Activated naive CD8-positive, alpha-beta T cell (primary cell): ENCODE measurements around the gene ZKSCAN3.
"Not testable (repeated sequence)": the region's sequence is repeated elsewhere in the genome, so short reads cannot be mapped to it uniquely, and the experiment has no call there.

Experiments
- H3K27ac Mint-ChIP-seq: one replicate; pipeline ENCODE4 v1.8.0; 2021; ENCODE audit warnings: mixed read lengths
- H3K27me3 Mint-ChIP-seq: one replicate; pipeline ENCODE4 v1.8.0; 2021; ENCODE audit warnings: mixed read lengths
- H3K36me3 Mint-ChIP-seq: one replicate; pipeline ENCODE4 v1.8.0; 2021; ENCODE audit warnings: mixed read lengths
- H3K4me1 Mint-ChIP-seq: one replicate; pipeline ENCODE4 v1.8.0; 2021; ENCODE audit warnings: low read depth, mixed read lengths
- H3K4me3 Mint-ChIP-seq: one replicate; pipeline ENCODE4 v1.8.0; 2021; ENCODE audit warnings: mild to moderate bottlenecking, mixed read lengths
- H3K9me3 Mint-ChIP-seq: one replicate; pipeline ENCODE4 v1.8.0; 2021; ENCODE audit warnings: low read depth, mixed read lengths

Gene ZKSCAN3

DNA sequence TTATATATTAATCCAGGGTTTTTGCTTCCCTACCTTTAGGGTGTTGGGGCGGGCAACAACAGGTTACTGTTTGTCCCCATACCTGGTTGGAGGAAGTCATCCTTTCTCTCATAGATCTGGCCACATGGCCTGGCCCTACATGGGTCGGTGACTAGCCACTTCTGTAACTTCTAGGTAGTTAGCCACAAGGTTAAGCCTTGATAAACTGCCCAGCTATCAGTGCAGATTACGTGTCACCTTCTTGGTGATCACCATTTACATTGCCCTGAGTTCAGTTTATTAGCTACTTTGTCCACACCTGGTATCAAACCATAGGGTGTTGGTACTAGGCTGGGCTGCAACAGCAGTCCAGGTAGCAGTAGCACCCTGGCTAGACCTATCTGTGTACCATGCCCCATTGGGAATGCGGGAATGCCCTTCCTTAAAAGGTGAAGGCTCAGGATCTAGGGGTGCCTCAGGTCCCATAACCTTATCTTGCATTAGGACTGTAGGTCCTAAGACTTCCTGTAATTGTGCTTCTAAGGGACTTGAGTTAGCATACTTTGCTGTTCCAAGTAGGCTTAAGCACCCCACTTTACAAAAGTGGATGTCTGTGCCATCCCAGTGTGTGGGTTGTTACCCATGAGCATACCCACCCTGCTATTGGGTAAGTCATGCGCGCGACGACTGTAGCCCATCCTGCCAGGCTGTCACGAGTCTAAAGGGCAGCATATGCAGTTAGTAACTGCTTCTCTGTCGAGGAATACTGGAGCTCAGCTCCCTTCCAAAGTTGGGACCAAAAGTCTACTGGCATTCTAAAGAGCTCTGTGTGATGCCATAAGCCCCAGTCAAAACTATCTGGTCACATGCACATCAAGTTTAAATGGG lies 5.2 kb downstream of the ZKSCAN3 start:
- Mint-ChIP-seq H3K4me1 (peaks cover 34% of the 10 kb centered on the region), H3K36me3 (no peaks in the 10 kb centered on the region), H3K4me3 (peak overlapping the region; percentile 89), H3K27ac (no peak overlapping the region), H3K9me3 (no peaks in the 10 kb centered on the region), H3K27me3 (no peaks in the 10 kb centered on the region)

GRCh38 chr6:28355743-28356665 lies 6.3 kb downstream of the ZKSCAN3 start:
- Mint-ChIP-seq H3K36me3 (no peaks in the 10 kb centered on the region), H3K27me3 (no peaks in the 10 kb centered on the region), H3K4me1 (peaks cover 24% of the 10 kb centered on the region), H3K4me3 (peak overlapping the region; percentile 89), H3K27ac (peak overlapping the region; percentile 46), H3K9me3 (no peaks in the 10 kb centered on the region)

- Mint-ChIP-seq H3K27me3 (no peaks in the 10 kb centered on the region), H3K36me3 (no peaks in the 10 kb centered on the region), H3K27ac (no peak overlapping the region), H3K4me3 (no peak overlapping the region), H3K9me3 (no peaks in the 10 kb centered on the region), H3K4me1 (peaks cover 17% of the 10 kb centered on the region)
These were observed 6.9 kb downstream of the ZKSCAN3 start for GRCh38 chr6:28356666-28357020.

- H3K27me3 Mint-ChIP-seq = no peaks in the 10 kb centered on the region
- no peaks in the 10 kb centered on the region for H3K9me3 Mint-ChIP-seq
- peak overlapping the region; percentile 24 for H3K27ac Mint-ChIP-seq
- H3K36me3 Mint-ChIP-seq = no peaks in the 10 kb centered on the region
- H3K4me3 Mint-ChIP-seq = no peak overlapping the region
- peaks cover 13% of the 10 kb centered on the region for H3K4me1 Mint-ChIP-seq
These were observed 7.3 kb downstream of the ZKSCAN3 start for GRCh38 chr6:28357036-28357435.

DNA sequence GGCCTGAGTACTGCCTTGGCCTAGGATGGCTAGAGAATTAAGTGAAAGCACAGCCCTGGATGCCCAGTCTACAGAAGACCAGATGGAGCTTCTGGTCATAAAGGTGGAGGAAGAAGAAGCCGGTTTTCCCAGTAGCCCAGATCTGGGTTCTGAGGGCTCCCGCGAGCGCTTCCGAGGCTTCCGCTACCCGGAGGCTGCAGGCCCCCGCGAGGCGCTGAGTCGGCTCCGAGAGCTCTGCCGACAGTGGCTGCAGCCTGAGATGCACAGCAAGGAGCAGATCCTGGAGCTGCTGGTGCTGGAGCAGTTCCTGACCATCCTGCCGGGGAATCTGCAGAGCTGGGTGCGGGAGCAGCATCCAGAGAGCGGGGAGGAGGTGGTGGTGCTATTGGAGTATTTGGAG lies 9.8 kb downstream of the ZKSCAN3 start:
- not testable (repeated sequence) for H3K9me3 Mint-ChIP-seq, H3K27ac Mint-ChIP-seq, H3K27me3 Mint-ChIP-seq, H3K36me3 Mint-ChIP-seq, H3K4me3 Mint-ChIP-seq
- H3K4me1 Mint-ChIP-seq = peaks cover 11% of the 10 kb centered on the region

GRCh38 chr6:28360961-28361360 lies 11.2 kb downstream of the ZKSCAN3 start:
- Mint-ChIP-seq H3K27me3 (no peaks in the 10 kb centered on the region), H3K4me1 (peaks cover 3% of the 10 kb centered on the region), H3K9me3 (no peaks in the 10 kb centered on the region), H3K4me3 (no peak overlapping the region), H3K27ac (no peak overlapping the region), H3K36me3 (peaks cover 10% of the 10 kb centered on the region)

DNA sequence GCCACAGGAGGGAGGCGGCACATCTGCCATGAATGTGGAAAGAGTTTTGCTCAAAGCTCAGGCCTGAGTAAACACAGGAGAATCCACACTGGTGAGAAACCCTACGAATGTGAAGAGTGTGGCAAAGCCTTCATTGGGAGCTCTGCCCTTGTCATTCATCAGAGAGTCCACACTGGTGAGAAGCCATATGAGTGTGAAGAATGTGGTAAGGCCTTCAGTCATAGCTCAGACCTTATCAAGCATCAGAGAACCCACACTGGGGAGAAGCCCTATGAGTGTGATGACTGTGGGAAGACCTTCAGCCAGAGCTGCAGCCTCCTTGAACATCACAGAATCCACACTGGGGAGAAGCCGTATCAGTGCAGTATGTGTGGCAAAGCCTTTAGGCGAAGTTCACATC lies 15.8 kb downstream of the ZKSCAN3 start:
- not testable (repeated sequence) for H3K4me1 Mint-ChIP-seq, H3K27me3 Mint-ChIP-seq, H3K4me3 Mint-ChIP-seq, H3K27ac Mint-ChIP-seq, H3K9me3 Mint-ChIP-seq
- peaks cover 15% of the 10 kb centered on the region for H3K36me3 Mint-ChIP-seq

DNA sequence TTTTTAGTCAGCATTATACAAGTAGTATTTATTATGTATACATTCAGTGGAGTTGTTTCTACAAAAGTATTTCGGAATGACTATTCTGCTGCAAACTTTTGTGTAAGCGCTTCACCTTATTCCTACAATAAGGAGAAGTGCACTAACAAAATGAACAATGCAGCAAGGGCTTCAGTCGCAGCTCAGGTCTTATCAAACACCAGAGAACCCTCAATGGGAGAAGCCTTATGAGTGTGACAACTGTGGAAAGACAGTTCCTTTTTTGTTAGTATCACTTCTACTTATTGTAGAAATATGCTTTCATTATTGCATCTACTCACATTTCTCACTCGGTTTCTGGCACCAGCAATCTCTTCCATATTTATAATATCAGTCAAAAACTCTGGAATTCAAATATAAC lies 18.8 kb downstream of the ZKSCAN3 start:
- Mint-ChIP-seq H3K4me1 (no peaks in the 10 kb centered on the region), H3K9me3 (no peaks in the 10 kb centered on the region), H3K27ac (no peak overlapping the region)

GRCh38 chr6:28369463-28369862 lies 19.7 kb downstream of the ZKSCAN3 start:
- Mint-ChIP-seq H3K4me3 (no peak overlapping the region), H3K4me1 (no peaks in the 10 kb centered on the region), H3K27ac (no peak overlapping the region), H3K27me3 (no peaks in the 10 kb centered on the region), H3K36me3 (peaks cover 15% of the 10 kb centered on the region), H3K9me3 (no peaks in the 10 kb centered on the region)

More for the DNA sequence above, 18.8 kb downstream of the ZKSCAN3 start:
- peaks cover 15% of the 10 kb centered on the region for H3K36me3 Mint-ChIP-seq
- H3K4me3 Mint-ChIP-seq = no peak overlapping the region
- no peaks in the 10 kb centered on the region for H3K27me3 Mint-ChIP-seq

DNA sequence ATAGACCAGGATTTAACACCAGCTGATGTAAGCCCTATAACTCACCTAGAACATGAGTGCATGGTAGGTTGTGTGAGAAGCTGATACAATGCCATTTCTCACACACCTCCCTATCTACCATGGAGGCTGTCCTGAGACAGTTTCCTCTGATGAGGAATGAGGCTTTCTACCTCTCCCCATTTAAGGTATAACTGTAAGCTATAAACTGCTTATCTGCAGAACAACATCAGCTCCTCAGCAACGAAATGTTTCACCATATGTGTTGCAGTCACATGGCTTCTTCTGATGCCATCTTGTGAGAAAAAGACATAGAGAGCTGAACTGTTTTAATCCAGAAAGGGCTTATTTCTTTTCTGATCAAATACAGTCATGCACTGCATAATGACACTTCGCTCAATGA lies 20.7 kb downstream of the ZKSCAN3 start:
- Mint-ChIP-seq H3K4me3 (no peak overlapping the region), H3K27ac (no peak overlapping the region), H3K36me3 (peaks cover 15% of the 10 kb centered on the region), H3K4me1 (no peaks in the 10 kb centered on the region), H3K9me3 (no peaks in the 10 kb centered on the region), H3K27me3 (no peaks in the 10 kb centered on the region)

DNA sequence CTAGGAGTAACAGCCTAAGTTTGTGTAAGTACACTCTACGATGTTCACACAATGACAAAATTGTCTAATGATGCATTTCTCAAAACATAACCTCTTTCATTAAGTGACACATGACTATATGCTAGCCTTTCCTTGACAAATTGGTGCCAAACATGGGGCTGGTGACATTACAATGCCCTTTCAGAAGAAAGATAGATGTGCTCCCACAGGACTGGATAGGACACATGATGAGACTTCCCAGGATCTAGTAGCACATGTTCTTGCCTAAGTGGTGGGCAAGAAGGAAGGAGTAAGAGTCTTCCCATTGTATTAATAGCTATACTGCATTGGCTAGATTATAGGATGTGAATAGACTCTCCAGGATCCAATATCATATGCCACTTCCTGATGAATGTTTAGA lies 21.5 kb downstream of the ZKSCAN3 start:
- H3K27ac Mint-ChIP-seq = no peak overlapping the region
- peaks cover 13% of the 10 kb centered on the region for H3K36me3 Mint-ChIP-seq
- no peaks in the 10 kb centered on the region for H3K9me3 Mint-ChIP-seq
- H3K4me3 Mint-ChIP-seq = no peak overlapping the region
- H3K4me1 Mint-ChIP-seq = no peaks in the 10 kb centered on the region
- H3K27me3 Mint-ChIP-seq = no peaks in the 10 kb centered on the region

DNA sequence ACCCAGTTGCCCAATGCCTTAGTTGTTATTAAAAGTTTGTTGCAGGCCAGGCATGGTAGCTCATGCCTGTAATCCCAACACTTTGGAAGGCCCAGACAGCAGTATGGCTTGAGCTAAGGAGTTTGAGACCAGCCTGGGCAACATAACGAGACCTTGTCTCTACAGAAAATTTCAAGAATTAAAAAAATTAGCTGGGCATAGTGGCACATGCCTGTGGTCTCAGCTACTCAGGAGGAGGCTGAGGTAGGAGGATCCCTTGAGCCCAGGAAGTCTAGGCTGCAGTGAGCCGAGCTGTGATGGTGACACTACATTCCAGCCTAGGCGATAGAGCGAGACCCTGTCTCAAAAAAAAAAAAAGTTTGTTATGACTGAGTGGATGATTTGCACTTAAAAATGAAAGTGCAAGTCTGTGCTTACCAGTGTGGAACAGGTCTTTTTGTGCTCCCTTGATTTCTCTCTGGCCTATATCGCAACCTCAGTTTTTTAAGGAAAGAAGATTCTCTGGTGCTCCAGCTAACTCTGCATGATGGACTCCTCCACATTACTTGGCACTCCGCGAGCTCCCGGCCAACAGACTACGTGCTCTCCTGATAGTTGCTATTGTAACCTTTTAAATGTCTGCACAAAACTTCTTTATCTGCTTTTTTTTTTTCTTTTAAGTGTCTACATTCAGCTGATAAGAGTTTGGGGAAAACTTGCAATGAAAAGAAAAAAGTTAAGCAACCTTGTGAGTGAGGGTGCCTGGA lies 22.1 kb downstream of the ZKSCAN3 start:
- Mint-ChIP-seq H3K9me3 (no peaks in the 10 kb centered on the region), H3K27me3 (no peaks in the 10 kb centered on the region), H3K27ac (no peak overlapping the region), H3K4me1 (no peaks in the 10 kb centered on the region), H3K4me3 (no peak overlapping the region), H3K36me3 (peaks cover 11% of the 10 kb centered on the region)

DNA sequence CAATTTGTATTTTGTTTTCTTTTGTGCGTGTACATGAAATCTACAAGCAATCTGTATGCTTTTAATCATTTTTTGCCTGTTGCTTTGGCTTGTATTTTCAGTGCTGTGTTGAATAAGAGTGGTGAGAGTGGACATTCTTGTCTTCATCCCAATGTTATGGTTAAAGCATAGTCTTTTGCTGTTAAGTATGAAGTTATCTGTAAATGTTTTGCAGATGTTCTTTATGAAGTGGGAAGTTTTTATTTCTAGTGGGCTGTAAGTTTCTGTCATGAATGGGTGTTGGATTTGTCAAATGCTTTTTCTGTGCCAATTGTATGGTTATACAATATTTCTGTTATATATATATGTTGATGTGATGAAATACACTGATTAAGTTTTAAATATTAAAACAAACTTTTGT lies 24.2 kb downstream of the ZKSCAN3 start:
- peaks cover 18% of the 10 kb centered on the region for H3K36me3 Mint-ChIP-seq

GRCh38 chr6:28377879-28378278 lies 28.1 kb downstream of the ZKSCAN3 start:
- peaks cover 36% of the 10 kb centered on the region for H3K36me3 Mint-ChIP-seq

More for the DNA sequence above, 24.2 kb downstream of the ZKSCAN3 start:
- H3K4me1 Mint-ChIP-seq = no peaks in the 10 kb centered on the region
- no peak overlapping the region for H3K4me3 Mint-ChIP-seq
- H3K9me3 Mint-ChIP-seq = no peaks in the 10 kb centered on the region
- no peaks in the 10 kb centered on the region for H3K27me3 Mint-ChIP-seq
- H3K27ac Mint-ChIP-seq = no peak overlapping the region

GRCh38 chr6:28378644-28379043 lies 28.9 kb downstream of the ZKSCAN3 start:
- H3K4me3 Mint-ChIP-seq = no peak overlapping the region
- H3K27ac Mint-ChIP-seq = no peak overlapping the region
- no peaks in the 10 kb centered on the region for H3K27me3 Mint-ChIP-seq
- H3K36me3 Mint-ChIP-seq = peaks cover 36% of the 10 kb centered on the region
- peaks cover 13% of the 10 kb centered on the region for H3K4me1 Mint-ChIP-seq
- no peaks in the 10 kb centered on the region for H3K9me3 Mint-ChIP-seq

More at GRCh38 chr6:28377879-28378278, 28.1 kb downstream of the ZKSCAN3 start:
- Mint-ChIP-seq H3K9me3 (no peaks in the 10 kb centered on the region), H3K27ac (no peak overlapping the region), H3K4me3 (no peak overlapping the region), H3K4me1 (peaks cover 6% of the 10 kb centered on the region), H3K27me3 (no peaks in the 10 kb centered on the region)
